NCI-H2227 (cell line): ENCODE results near the gene SIAH3.
A peak's percentile ranks its signal among the peaks of the same experiment; 100 is the strongest.
"Not testable (repeated sequence)": the region's sequence is repeated elsewhere in the genome, so short reads cannot be mapped to it uniquely, and the experiment has no call there.

Source experiments
- DNase-seq: peaks from one replicate; lab custom pipeline; 2025; ENCODE audit not compliant: unreplicated experiment; lab: John Stamatoyannopoulos, UW

The SIAH3 gene

GRCh38 chr13:45851171-45851921 is at the start of gene SIAH3:
Gene SIAH3, minus strand, starts transcription at chr13:45851753. Its CDS starts 124 bp downstream, at chr13:45851629.
- DNase-seq = peak; percentile 61

- DNase-seq = no peak
Measured at GRCh38 chr13:45899406-45899805, 47.9 kb upstream of the SIAH3 start.

- no peak for DNase-seq
Measured at GRCh38 chr13:45897562-45897961, 46.0 kb upstream of the SIAH3 start.

- no peak for DNase-seq
Measured at GRCh38 chr13:45896285-45896684, 44.7 kb upstream of the SIAH3 start.

- DNase-seq = no peak
Measured at GRCh38 chr13:45895881-45896280, 44.3 kb upstream of the SIAH3 start.

- no peak for DNase-seq
Measured at GRCh38 chr13:45892513-45892912, 41.0 kb upstream of the SIAH3 start.

GRCh38 chr13:45889590-45890243 is 38.2 kb upstream of the SIAH3 start:
- DNase-seq = no peak

- DNase-seq = no peak
Measured at GRCh38 chr13:45886466-45886865, 34.9 kb upstream of the SIAH3 start.

GRCh38 chr13:45885194-45885593 is 33.6 kb upstream of the SIAH3 start:
- DNase-seq = no peak

GRCh38 chr13:45882626-45883025 is 31.1 kb upstream of the SIAH3 start:
- no peak for DNase-seq

- no peak for DNase-seq
Measured at GRCh38 chr13:45881353-45881752, 29.8 kb upstream of the SIAH3 start.

GRCh38 chr13:45880242-45880641 is 28.7 kb upstream of the SIAH3 start:
- DNase-seq = no peak

- peak; percentile 23 for DNase-seq
Measured at GRCh38 chr13:45879666-45880065, 28.1 kb upstream of the SIAH3 start.

GRCh38 chr13:45878966-45879365 is 27.4 kb upstream of the SIAH3 start:
- no peak for DNase-seq

- no peak for DNase-seq
Measured at GRCh38 chr13:45876781-45877180, 25.2 kb upstream of the SIAH3 start.

GRCh38 chr13:45875951-45876350 is 24.4 kb upstream of the SIAH3 start:
- no peak for DNase-seq

- DNase-seq = no peak
Measured at GRCh38 chr13:45873491-45874325, 22.2 kb upstream of the SIAH3 start.

- no peak for DNase-seq
Measured at GRCh38 chr13:45872566-45872965, 21.0 kb upstream of the SIAH3 start.

- not testable (repeated sequence) for DNase-seq
Measured at GRCh38 chr13:45871201-45871600, 19.6 kb upstream of the SIAH3 start.

GRCh38 chr13:45870232-45870631 is 18.7 kb upstream of the SIAH3 start:
- DNase-seq = no peak

GRCh38 chr13:45865414-45865813 is 13.9 kb upstream of the SIAH3 start:
- no peak for DNase-seq
